ENCODE results near the gene HHIPL1. TPM values are rescaled to one million over a fixed set of nuclear protein-coding genes. Genes with fewer than 3 reads are reported as not detected.
A peak's percentile ranks its signal among the peaks of the same experiment; 100 is the strongest.

Gene HHIPL1
- total RNA-seq, 1 donor from 2014 or later: 0.86 TPM

DNA sequence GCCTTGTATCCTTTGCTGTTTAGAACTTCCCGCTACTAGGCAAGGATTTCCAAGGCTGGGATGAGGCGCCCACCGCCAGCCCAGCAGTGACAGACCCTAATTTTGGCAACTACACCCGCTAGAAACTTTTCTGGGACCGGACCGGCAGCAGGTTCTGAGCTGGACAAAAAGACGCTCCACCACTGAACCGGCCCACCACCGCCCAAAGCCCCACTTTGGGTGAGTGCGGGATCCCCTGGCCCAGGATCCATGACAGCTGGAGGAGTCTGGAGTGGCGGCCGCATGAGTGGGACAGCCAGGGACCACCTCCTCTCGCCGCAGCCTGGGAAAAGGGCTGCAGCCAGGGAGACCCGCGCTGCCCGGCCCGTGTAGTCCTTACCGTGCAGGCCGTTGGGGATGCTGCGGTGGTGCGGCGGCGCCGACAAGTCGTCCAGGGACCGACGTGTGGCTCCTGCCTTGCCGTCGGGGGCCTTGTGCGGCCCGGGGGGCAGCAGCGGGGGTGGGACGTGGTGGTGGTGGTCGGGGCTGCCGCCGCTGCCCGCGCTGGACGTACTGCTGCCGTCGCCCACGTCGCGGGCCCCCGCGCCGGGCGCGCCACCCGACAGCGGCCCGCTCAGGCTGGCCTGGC is 42.0 kb upstream of the HHIPL1 start:
- Histone ChIP-seq H3K27me3 (ENCODE audit: insufficient read depth, low read length) (no peaks in the 10 kb centered on the region), H3K4me3 (ENCODE audit: insufficient read depth, low read depth, low read length) (peak overlapping the region; percentile 58), H3K9me3 (ENCODE audit: insufficient read depth, low read depth, low read length) (no peaks in the 10 kb centered on the region), H2AFZ (ENCODE audit: low read depth, low read length) (no peak overlapping the region), H3K27ac (ENCODE audit: low read depth, low read length) (no peak overlapping the region), H4K20me1 (ENCODE audit: insufficient read depth, low read length) (peaks cover 50% of the 10 kb centered on the region), H3K4me2 (ENCODE audit: low read length) (peak overlapping the region; percentile 84), H3K36me3 (ENCODE audit: insufficient read depth, low read length) (no peaks in the 10 kb centered on the region), H3K79me2 (ENCODE audit: insufficient read depth, low read length) (peaks cover 59% of the 10 kb centered on the region), H3K4me1 (ENCODE audit: insufficient read depth, low read length) (peaks cover 30% of the 10 kb centered on the region), H3K9ac (ENCODE audit: low read length) (peak overlapping the region; percentile 45)
- Mint-ChIP-seq H3K27me3 (ENCODE audit: low read depth, unreplicated experiment) (peaks cover 23% of the 10 kb centered on the region), H3K36me3 (ENCODE audit: low read depth, unreplicated experiment) (no peaks in the 10 kb centered on the region), H3K27ac (ENCODE audit: unreplicated experiment) (peak overlapping the region; percentile 7), H3K4me3 (ENCODE audit: unreplicated experiment) (peak overlapping the region; percentile 80), H3K9me3 (ENCODE audit: unreplicated experiment) (no peaks in the 10 kb centered on the region), H3K4me1 (ENCODE audit: low read depth, unreplicated experiment) (peaks cover 14% of the 10 kb centered on the region)
- no peak for DNase-seq (ENCODE audit: low read depth)
- no peak for FAIRE-seq
- peak; percentile 51 for TF ChIP-seq EZH2 (IDR thresholded peaks at IDR 0.05; ENCODE audit: insufficient read depth, low read length)
- TF ChIP-seq CTCF (IDR thresholded peaks at IDR 0.05; ENCODE audit: insufficient read depth, low read depth, low read length): no peak

DNA sequence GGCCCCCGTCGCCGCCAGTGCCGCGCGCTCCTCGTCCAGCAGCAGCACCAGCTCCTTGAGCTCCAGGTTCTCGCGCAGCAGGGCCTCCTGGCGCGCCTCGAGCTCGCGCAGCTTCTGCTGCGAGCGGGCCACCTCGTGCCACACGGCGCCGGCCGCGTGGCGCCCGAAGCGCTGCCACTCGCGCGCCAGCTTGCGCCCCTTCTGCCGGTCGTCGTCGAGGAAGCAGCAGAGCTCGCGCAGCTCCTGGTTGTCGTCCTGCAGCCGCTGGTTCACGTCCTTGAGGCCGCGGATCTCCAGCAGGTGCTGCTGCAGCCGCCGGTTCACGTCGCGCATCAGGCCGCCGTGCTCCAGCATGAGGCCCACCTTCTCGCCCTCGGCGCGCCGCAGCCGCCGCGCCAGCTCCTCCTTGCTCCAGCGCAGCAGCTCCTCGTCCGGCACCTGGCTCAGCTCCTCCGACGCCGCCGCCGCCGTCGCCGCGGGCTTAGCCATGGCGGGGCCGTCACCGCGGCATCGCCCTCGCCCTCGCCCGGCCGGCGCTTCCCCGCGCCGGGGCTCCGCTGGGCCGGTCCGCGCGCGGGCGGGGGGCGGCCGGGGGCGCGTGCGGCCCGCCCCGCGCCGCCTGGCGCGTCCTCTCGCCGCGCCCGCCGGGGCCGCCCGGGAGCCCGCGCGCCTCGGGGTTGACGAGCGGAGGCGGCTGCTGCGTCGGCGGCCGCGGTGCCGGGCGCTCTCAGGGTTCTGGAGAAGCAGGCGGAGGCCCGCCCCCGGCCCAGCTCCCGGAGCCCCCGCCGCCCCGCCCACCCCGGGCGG is 41.3 kb upstream of the HHIPL1 start, which contains the start of gene CCDC85C:
Gene CCDC85C (minus strand): TSS at position 737 of the 807 bp plus-strand sequence. CDS start 248 bp downstream, at position 489.
- H3K4me3 Mint-ChIP-seq (ENCODE audit: unreplicated experiment): peak within 1 kb of the TSS; percentile 84
- H3K4me1 Mint-ChIP-seq (ENCODE audit: low read depth, unreplicated experiment): peaks cover 14% of the 10 kb centered on the region
- H3K27ac ChIP-seq (ENCODE audit: low read depth, low read length): peak within 1 kb of the TSS; percentile 57
- H3K27ac Mint-ChIP-seq (ENCODE audit: unreplicated experiment): peak within 1 kb of the TSS; percentile 47
- peaks cover 30% of the 10 kb centered on the region for H3K4me1 ChIP-seq (ENCODE audit: insufficient read depth, low read length)
- peak within 1 kb of the TSS; percentile 70 for H3K4me3 ChIP-seq (ENCODE audit: insufficient read depth, low read depth, low read length)
- H3K36me3 ChIP-seq (ENCODE audit: insufficient read depth, low read length): no peaks in the 10 kb centered on the region
- H3K79me2 ChIP-seq (ENCODE audit: insufficient read depth, low read length): peaks cover 51% of the 10 kb centered on the region
- no peaks in the 10 kb centered on the region for H3K9me3 ChIP-seq (ENCODE audit: insufficient read depth, low read depth, low read length)
- H3K9ac ChIP-seq (ENCODE audit: low read length): peak within 1 kb of the TSS; percentile 80
- peaks cover 43% of the 10 kb centered on the region for H4K20me1 ChIP-seq (ENCODE audit: insufficient read depth, low read length)
- peak within 1 kb of the TSS; percentile 96 for H2AFZ ChIP-seq (ENCODE audit: low read depth, low read length)
- H3K4me2 ChIP-seq (ENCODE audit: low read length): peak within 1 kb of the TSS; percentile 94
- no peaks in the 10 kb centered on the region for H3K9me3 Mint-ChIP-seq (ENCODE audit: unreplicated experiment)
- no peak for FAIRE-seq
- peaks cover 19% of the 10 kb centered on the region for H3K27me3 Mint-ChIP-seq (ENCODE audit: low read depth, unreplicated experiment)
- no peaks in the 10 kb centered on the region for H3K27me3 ChIP-seq (ENCODE audit: insufficient read depth, low read length)
- peak; percentile 41 for DNase-seq (ENCODE audit: low read depth)
- no peaks in the 10 kb centered on the region for H3K36me3 Mint-ChIP-seq (ENCODE audit: low read depth, unreplicated experiment)
- no peak for TF ChIP-seq CTCF (IDR thresholded peaks at IDR 0.05; ENCODE audit: insufficient read depth, low read depth, low read length)
- peak; percentile 48 for TF ChIP-seq EZH2 (IDR thresholded peaks at IDR 0.05; ENCODE audit: insufficient read depth, low read length)
